NAMALWA (cell line): ENCODE measurements around the gene DBP.

Experiments used
- DNase-seq: peaks from one replicate; pipeline ENCODE4 v3.0.0-alpha.2; 2015; ENCODE audit warnings: low spot score

DBP gene

DNA sequence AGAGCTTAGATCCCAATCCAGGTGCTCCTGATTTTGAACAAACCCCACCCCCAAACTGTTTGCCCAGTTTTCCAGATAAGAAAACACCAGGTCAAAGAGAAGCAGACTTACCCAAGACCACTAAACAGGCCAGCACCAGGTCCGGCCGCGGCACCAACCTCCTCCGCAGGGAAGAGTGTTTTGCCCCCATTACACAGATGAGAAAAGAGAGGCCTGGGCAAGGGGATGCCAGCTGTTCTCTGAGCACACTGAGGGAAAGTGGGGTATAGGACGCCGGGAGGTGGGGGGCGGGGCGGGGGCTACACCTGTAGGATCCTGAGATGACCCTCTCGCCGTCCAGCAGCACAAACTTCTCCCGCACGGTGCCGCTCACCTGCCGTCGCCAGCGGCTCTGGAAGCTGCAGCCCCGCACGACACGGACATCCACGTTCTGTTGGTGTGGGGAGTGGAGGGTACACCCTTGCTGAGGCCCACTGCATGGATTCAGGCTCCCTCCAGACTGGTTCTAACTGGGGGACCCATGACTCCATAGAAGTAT, 27.5 kb downstream of the DBP start:
- no peak for DNase-seq

DNA sequence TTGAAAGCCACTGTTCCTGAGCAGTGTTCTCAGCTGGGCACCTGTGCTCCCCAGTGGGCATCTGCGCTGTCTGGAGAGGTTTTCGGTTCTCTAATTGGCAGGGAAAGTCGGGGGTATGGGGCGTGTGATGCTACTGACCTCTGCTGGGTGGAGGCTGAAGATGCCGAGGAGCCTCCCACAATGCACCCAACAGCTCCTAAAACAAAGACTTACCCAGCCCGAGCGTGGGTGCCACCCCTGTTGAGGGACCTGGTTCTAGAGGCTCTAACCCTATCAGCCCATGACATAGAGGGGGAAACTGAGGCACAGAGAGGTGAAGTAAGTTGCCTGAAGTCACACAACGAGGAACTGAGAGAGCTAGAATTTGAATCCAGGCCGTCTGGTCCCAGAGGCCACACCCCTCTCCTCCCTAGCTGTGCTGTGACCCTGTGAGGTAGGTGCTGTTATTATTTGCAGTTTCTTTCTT, 28.3 kb downstream of the DBP start:
- peak; percentile 87 for DNase-seq

DNA sequence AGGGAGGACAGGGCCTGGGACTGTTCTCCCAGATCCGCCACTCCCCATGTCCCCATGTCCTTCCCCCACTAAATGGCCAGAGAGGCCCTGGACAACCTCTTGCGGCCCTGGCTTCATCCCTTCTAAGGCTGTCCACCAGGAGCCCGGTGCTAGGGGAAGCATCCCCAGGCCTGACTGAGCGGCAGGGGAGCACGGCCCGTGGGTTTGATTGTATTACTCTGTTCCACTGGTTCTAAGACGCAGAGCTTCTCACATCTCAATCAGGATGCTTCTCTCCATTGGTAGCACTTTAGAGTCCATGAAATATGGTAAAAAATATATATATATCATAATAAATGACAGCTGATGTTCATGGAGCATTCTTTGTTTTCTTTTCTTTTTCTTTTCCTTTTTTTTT, 29.8 kb downstream of the DBP start:
- no peak for DNase-seq

DNA sequence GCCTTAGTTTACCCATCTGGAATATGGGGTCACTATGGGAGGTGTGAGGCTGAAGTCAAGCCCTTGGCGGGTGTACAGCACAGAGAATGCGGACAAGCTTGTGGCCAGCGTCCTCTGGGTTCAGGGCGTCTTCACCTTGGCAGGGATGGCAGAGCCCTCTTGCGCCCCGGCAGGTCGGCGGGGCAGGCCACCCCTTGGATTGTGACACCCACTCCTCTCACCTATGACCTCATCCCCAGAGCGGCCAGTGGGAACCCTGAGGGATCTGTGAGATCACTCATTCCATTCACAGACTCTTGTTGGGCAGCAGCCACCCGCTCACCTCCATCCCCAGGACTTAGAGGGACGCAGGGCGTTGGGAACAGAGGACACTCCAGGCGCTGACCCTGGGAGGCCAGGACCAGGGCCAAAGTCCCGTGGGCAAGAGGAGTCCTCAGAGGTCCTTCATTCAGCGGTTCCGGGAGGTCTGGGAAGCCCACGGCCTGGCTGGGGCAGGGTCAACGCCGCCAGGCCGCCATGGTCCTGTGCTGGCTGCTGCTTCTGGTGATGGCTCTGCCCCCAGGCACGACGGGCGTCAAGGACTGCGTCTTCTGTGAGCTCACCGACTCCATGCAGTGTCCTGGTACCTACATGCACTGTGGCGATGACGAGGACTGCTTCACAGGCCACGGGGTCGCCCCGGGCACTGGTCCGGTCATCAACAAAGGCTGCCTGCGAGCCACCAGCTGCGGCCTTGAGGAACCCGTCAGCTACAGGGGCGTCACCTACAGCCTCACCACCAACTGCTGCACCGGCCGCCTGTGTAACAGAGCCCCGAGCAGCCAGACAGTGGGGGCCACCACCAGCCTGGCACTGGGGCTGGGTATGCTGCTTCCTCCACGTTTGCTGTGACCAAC, 30.5 kb downstream of the DBP start, which contains the start of gene SPACA4:
Gene SPACA4, plus strand, starts transcription at position 280 of the 896 bp plus-strand sequence. Its CDS starts 237 bp downstream, at position 517.
- DNase-seq = no peak

DNA sequence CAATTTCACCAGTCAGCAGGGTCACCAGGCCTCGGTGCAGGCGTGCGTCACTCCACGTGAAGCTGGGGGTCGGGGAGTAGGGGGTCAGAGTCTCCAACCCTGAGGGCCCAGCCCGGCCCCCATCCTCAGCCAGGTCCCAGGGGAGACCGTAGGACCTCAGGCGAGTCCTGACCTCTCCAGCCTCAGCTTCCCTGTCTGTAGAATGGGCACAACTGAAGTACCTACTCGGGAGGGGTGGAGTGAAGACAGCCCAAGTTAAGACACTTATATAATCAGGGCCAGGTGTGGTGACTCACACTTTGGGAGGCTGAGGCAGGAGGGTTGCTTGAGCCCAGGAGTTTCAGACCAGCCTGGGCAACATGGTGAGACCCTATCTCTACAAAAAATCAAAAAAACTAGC, 33.3 kb downstream of the DBP start:
- DNase-seq = no peak

DNA sequence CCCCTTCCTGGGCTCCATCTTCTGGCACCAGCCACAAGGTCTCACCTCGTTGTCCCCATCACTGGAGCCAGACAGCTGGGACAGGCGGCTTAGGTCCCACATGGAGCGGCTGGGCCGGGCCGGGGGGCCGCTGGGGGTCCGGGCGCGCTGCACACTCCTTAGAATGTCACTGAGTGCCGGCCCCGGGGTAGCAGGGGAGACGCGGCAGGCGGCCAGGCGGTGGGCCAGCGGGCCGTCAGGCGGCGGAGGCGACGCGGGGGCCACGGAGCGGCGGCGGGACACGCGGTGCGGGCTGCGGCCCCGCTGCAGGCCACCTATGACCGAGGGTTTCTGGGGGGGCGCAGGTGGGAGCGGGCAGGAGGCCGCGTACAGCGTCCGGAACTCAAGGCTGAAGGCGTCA, 33.7 kb downstream of the DBP start:
- DNase-seq = no peak

DNA sequence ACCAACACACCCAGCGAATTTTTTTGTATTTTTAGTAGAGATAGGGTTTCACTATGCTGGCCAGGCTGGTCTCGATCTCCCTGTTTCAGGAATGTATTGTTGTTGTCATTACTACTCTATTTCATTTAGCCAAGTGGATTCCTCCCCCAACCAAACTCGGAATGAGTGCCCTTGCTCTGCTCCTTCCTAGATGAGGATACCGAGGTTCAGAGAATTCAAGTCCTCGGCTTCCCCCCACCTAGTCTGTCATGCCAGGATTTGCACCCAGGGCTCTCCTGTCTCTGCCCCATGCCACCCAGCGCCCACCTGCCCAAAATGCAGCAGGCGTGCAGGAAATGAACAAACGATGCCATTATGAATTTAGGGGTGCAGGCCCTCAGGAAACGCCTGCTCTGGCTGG, 34.2 kb downstream of the DBP start:
- DNase-seq = no peak

DNA sequence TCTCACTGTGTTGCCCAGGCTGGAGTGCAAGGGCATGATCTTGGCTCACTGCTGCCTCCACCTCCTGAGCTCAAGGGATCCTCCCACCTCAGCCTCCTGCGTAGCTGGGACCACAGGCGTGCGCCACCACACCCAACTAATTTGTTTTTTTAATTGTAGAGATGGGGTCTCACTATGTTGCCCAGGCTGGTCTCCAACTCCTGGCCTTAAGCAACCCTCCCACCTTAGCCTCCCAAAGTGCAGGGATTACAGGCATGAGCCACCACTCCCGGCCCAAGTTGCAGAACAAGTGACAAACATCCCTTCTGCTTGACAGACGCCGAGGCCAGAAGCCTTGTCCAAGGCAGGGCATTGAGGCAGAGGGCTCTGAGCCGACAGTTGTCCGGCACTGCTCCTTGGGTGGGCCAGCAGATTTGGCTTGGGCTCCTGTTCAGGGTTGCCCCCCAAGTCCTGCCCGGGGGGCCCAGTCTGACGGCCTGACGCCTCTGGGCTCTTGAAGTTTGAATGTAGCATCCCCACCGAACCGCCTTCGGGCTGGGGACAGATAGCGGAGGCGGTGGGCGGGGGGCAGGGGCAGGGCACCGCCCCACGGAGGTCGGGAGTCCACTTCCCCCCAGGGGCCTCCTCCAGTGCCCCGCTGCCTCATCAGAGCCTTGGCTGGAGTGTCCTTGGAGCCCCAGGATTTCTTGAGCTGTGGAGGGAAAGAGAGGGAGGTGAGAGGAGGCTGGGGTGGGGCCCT, 36.3 kb downstream of the DBP start:
- DNase-seq = no peak

DNA sequence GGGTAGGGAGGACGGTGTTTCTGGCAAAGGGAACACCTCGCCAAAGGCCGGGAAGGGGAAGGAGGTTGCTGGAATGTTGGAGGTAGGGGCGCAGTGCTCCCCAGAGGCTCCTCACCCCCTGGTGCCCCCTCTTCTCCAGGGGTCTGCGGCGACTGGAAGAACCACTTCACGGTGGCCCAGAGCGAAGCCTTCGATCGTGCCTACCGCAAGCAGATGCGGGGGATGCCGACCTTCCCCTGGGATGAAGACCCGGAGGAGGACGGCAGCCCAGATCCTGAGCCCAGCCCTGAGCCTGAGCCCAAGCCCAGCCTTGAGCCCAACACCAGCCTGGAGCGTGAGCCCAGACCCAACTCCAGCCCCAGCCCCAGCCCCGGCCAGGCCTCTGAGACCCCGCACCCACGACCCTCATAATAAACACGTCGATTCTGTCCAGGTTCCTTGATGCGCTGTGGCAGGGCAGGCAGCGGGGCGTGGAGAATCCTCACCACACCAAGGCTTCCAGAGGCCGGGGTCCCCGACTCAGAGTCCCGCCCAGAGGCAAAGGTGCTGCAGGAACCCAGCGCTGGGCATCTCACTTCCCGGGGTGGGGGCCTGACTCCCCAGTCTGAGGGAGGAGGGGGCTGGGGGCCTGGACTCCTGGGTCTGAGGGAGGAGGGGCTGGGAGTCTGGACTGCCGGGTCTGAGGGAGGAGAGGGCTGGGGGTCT, 38.0 kb downstream of the DBP start:
- DNase-seq = no peak

DNA sequence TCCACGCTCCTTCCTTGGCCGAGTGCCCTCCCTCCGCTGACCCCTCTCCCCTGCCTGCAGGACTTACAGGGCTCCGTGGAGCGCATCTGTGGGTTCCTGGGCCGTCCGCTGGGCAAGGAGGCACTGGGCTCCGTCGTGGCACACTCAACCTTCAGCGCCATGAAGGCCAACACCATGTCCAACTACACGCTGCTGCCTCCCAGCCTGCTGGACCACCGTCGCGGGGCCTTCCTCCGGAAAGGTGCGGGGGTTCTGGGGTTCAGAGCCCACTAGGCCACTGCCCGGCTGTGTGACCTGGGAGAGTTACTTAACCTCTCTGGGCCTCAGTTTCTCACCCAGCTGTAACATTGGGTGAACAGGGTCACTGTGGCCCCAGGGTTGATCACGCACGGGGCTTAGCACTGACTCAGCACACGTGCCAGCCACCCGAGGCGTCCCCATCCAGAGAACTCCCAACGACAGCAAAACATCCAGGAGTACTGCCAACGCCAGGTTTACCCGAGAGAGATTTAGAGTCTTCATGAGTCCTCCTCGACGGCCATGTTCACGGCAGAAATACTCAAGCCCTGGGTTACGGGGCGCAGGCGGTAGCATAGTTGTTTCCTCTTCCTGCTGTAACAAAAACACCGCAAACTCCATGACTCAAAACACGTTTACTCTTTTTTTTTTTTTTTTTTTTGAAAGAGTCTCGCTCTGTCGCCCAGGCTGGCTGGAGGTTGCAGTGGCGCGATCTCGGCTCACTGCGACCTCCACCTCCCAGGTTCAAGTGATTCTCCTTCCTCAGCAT, 40.3 kb downstream of the DBP start:
- DNase-seq = no peak

DNA sequence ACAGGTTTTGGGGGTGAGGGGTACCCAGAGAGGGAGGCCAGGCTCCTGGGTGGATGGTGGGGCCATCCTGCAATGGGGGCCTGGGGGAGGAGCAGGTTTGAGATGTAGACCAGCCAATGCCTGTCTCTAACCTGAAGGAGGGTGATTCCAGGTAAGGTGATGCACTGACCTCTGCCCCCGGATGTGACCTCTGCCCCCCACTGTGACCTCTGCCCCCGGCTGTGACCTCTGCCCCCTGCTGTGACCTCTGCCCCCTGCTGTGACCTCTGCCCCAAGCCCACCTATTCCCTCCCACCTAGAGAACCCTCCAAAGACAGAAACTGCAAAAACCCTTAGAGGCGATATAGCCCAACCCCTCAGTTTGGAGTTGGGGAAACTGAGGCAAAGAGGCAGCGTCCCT, 40.9 kb downstream of the DBP start:
- DNase-seq = no peak

DNA sequence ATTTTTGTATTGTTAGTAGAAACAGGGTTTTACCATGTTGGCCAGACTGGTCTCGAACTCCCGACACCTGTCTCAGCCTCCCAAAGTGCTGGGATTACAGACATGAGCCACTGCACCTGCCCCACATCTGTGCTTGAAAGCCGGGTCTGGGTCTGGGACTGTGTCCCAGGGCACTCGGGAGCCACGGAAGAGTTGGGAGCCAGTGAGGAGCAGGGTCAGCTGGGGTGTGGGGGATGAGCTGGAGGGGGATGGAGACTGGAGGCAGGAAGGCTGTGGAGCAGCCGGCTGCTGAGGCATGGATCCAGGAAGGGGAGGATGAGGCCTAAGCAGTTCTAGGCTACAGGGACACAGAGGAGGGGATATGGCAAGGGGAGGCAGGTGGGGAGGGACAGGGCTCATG, 41.3 kb downstream of the DBP start:
- no peak for DNase-seq

DNA sequence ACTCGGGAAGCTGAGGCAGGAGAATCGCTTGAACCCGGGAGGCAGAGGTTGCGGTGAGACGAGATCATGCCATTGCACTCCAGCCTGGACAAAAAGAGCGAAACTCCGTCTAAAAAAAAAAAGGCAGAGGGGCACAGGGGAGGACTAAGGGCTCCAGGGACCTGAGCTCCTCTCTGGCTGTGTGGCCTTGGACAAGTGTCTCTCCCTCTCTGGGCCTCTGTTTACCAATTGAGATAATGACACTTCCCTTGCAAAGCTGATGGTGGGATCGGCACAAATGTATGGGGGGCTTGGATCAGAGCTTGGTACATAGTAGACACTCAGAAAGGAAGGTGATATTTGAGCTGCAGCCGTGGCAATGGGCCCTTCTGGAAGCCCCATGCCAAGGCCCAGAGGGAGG, 42.0 kb downstream of the DBP start:
- DNase-seq = no peak

DNA sequence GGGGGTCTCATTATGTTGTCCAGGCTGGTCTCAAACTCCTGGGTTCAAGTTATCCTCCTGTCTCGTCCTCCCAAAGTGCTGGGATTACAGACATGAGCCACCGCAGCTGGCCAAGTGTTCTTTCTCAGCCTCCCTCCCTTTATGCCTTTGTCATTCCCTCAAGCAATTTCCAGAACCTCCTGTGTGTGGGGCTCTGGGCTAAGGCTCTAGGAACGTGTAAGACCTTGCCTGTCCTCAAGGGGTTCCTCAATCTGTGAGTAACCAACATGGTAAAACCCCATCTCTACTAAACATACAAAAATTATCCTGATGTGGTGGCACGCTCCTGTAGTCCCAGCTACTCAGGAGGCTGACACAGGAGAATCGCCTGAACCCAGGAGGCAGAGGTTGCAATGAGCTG, 46.2 kb downstream of the DBP start:
- no peak for DNase-seq

DNA sequence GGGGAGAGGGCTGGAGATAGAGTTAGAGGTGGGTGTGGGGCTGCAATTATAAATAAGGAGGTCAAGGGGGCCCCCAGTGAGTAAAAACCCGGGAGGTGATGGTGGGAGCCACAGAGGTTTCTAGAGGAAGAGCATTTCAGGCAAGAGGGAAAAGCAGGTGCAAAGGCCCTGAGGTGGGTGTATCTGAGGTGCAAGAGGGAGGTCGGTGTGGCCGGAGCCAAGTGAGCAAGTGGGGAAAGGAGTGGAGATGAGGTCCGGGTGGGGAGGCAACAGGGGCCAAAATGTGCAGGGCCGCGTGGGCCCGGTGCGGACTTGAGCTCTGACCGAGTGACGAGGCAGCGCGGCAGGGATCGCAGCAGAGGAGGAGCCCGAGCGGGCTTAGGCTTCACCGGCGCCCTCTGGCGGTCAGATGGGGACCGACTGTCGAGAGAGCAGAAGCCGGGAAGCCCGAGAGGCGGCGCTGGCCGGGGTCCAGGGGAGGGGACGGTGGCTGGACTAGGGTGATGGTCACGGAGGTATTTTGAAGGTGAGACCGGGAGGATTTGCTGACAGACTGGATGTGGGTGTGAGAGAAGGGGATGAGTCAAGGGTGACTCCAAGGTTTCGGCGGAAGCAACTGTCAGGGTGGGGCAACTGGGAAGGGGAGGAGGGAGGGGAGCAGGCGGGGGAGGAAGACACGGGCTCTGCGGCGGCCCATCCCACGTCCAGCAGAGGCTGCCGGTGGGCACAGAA, 48.3 kb downstream of the DBP start:
- DNase-seq = peak; percentile 88

DNA sequence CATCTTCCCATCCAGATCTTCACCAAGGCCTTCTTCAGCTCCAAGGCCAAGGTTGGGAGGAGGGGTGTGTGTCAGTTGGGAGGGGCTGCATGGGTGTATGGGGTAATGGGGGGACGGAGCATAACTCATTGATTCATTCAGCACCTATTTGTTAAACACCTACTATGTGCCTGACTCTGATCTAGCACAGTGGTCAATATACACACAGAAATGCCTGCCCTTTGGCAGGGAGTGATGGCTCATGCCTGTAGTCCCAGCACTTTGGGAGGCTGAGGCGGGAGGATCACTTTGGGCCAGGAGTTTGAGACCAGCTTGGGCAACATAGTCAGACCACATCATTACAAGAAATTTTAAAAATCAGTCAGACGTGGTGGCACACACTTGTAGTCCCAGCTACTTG, 49.8 kb downstream of the DBP start:
- DNase-seq = no peak

DNA sequence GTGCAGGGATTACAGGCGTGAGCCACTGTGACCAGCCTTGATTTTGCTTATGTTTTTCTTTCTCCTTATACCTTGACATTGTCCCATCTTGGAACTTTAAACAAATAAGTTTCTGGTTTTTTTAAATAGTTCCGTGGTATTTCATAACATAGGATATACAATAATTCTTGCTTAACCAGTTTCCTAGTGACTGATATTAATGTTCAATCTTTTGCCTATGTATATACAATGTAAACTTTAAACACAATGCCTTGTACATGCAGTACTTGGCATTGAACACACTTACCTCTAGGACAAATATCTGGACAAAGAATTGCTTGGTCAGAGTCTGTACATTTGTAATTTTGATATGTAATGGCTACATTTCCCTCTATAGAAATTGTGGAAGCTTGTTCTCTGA, 55.0 kb downstream of the DBP start:
- no peak for DNase-seq
